Right ventricle myocardium inferior (tissue), 1 donor: ENCODE measurements around the gene SLC25A41. TPM values are rescaled to one million over a fixed set of nuclear protein-coding genes. Genes with fewer than 3 reads are reported as not detected.

Experiments used
- ATAC-seq: fragments of 200-7000 bp; cut with Tn5 transposase; one replicate; pipeline ENCODE4 v1.9.1; 2020; ENCODE audit warnings: mild to moderate bottlenecking, moderate library complexity
- DNase-seq: peaks from one replicate; pipeline ENCODE4 v3.0.0; 2021; ENCODE audit errors: missing footprints
- intact Hi-C: fragments of 100-400 bp; cut with DNase I; formaldehyde crosslinking; loops from one replicate; pipeline ENCODE4 v1.11.0; 2022
- total RNA-seq: library from RNA; stranded (reverse); fragmentation: NEBNext Ultra II Directional; extraction: Animal tissue kit (Norgen Biotek cat#: 25700); gene quantifications from one replicate; pipeline ENCODE4 v1.2.1, GENCODE V29; 2021
- donor health status: DM: no; HTN: yes; CAD: no; lungs with severe emphysema.

Gene SLC25A41
- total RNA-seq, 1 donor from 2014 or later: 0.16 TPM

GRCh38 chr19:6464070-6464873, 30.7 kb upstream of the SLC25A41 start, which contains the start of gene CRB3:
Gene CRB3, plus strand, starts transcription at chr19:6464271. Its CDS starts 431 bp downstream, at chr19:6464702.
- intact Hi-C loops: no loop called here
- DNase-seq (no peak), ATAC-seq (no peak)

DNA sequence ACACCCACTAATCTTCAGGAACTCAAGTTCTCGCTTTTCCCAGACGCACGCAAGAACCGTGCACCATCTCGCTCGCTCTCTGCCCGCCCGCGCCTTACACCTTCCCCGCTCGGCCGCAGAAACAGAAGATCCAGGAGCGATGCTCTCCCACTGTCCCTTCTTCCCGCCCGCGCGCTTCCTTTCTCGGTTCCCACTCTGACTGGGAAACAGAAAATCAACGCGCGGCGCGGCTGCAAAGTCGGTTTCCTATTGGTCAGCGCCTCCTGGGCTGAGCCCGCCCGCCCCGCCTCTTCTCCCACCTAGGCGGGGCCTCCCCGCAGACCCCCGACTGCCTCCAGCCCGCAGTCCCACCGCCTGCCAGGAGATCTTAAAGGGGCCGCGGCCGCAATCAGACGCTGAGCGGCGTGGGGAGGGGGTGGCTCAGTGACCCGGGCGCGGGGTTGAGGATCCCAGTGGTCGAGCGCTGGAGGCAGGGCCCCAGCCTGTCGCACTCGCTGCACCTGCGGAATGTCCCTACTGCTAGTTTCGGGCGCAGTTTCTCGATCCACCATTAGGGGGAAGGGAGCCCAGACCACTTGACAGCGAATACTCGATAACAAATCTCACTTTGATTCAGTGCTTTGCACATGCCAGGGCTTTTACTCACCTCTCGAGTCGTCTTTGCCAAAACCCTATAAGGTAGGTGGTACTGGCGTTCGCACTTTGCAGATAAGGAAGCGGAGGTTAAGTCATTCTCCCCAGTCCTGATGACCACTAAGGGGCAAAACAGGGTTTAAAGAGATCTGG, 26.7 kb upstream of the SLC25A41 start:
- intact Hi-C loops: loop anchor here (1.0 kb wide), 1 partner anchor 35 kb away; no protein-coding TSS in a partner anchor
- ATAC-seq (peak; percentile 96), DNase-seq (peak; percentile 97)

DNA sequence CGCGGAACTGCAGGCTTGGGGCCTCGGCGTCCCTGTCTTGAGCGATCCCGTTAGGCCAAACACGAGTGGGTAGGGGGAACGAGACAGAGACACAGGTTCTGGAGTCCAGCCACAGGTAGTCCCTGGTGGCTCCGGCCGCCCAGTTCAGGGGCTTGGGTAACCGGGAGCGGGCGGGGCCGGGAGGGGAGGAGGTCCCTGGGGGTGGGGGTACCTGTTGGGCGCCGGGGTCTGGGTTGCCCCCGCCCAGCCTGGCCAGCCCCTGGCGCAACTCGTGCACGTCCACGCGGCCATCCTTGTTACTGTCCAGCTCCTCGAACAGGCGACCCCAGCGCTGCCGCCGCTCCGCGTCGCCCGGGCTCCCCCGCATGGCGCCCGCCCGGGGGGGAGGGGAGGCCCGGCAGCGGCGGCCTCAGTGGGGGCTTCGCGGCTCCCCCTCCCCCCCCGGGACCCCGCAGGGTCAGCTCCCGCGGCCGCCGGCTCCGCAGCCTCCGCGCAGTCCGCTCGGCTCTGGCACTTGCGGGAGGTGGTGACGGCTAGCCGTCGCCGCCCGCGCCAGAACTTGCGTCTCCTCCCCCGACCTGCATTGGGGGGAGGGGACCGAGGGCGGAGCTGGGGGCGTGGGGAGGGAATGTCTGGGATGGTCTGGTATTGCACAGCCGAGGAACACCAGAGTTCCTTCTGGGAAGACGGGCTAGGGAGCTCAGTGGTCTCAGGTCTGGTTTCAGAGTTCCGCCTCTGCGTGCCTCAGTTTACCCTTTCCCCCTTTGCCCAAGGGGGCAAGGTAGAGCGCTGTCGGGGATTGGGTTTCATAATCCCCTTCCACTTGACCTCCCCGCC, 25.9 kb upstream of the SLC25A41 start, which contains the start of gene SLC25A23:
Gene SLC25A23, minus strand, starts transcription at position 531 of the 837 bp plus-strand sequence. Its CDS starts 164 bp downstream, at position 367.
- ATAC-seq (peak; percentile 80), DNase-seq (no peak)
- intact Hi-C loops: loop anchor here (1.0 kb wide), 1 partner anchor 34 kb away; no protein-coding TSS in a partner anchor

GRCh38 chr19:6458695-6459261, 25.2 kb upstream of the SLC25A41 start:
- intact Hi-C loops: no loop called here
- DNase-seq (no peak), ATAC-seq (no peak)

GRCh38 chr19:6457958-6458694, 24.6 kb upstream of the SLC25A41 start:
- ATAC-seq (no peak), DNase-seq (no peak)
- intact Hi-C loops: no loop called here

GRCh38 chr19:6455924-6456323, 22.4 kb upstream of the SLC25A41 start:
- ATAC-seq (no peak), DNase-seq (no peak)
- intact Hi-C loops: no loop called here

DNA sequence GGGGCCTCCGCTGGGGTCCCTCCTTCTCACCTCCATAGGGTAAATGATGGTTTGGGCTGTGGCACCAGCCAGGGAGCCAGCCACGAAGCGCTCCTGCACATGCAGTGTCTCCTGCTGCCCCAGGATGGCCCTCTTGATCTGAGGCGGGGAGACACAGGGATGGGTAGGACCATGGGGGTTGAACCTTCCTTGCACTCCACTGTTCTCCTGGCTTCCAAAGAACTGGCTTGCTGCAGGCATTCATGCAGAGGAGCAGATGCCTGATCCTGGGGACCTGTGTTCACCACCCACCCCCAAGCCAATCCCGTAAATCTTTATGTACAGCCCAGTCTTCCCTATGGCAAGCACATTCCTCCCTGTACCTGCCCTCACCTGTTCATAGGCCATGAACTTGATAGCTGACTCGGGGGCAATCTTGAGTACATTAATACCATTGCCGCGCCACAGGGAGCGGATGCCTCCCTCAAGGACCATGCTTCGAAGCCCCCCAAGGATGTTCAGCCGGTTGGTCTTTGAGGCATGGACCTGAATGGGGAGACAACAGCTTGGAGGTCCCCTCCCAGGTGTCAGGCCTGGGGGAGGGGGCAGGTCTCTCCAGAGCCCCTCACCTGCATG, 20.5 kb upstream of the SLC25A41 start:
- intact Hi-C loops: no loop called here
- no peak for ATAC-seq
- DNase-seq: no peak

GRCh38 chr19:6452899-6453298, 19.3 kb upstream of the SLC25A41 start:
- ATAC-seq (no peak), DNase-seq (no peak)
- intact Hi-C loops: no loop called here

DNA sequence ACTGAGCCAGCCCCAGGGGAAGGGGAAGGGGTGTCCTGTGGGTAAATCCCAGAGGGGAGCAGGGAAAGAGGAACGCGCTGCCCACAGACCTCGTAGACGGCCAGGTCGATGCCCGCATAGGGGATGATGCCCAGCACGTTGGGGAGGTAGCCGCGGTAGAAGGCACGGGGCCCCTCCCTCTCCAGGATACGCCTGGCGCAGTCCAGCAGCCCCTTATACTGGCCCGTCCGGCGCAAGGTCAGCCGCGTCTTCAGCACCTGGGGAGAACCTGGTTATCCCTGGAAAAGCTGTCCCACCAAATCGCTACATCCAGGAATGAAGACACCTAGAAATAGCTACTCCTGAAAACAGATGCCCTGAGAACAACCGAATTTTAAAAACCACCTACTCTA, 18.7 kb upstream of the SLC25A41 start:
- ATAC-seq (no peak), DNase-seq (no peak)
- intact Hi-C loops: no loop called here

DNA sequence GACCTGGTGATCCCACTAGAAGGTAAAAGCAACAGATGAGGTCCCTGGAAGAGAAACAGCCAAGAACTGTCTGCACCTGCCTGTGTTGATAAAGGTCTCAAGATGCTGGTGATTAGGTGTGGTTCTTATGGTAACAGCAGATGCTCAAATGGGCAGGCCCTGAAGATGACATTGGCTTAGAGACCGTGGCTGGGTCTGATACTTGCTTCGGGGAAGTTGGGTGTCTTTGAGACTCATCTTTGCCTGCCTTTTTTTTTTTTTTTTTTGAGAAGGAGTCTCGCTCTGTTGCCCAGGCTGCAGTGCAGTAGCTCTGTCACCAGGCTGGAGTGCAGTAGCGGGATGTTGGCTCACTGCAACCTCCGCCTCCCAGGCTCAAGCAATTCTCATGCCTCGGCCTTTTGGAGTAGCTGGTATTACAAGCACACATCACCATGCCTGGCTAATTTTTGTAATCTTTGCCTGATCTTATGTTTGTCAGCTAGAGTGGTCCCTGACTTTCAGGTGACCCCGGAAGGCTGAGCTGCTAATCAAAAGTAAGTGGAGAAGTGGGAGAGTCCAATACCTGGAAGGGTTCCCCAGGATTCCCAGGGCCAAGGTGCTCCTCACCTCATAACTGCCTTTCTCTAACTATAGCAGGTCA, 18.1 kb upstream of the SLC25A41 start:
- ATAC-seq (no peak), DNase-seq (no peak)
- intact Hi-C loops: no loop called here

GRCh38 chr19:6450166-6450565, 16.6 kb upstream of the SLC25A41 start:
- no peak for ATAC-seq
- DNase-seq: no peak
- intact Hi-C loops: no loop called here

DNA sequence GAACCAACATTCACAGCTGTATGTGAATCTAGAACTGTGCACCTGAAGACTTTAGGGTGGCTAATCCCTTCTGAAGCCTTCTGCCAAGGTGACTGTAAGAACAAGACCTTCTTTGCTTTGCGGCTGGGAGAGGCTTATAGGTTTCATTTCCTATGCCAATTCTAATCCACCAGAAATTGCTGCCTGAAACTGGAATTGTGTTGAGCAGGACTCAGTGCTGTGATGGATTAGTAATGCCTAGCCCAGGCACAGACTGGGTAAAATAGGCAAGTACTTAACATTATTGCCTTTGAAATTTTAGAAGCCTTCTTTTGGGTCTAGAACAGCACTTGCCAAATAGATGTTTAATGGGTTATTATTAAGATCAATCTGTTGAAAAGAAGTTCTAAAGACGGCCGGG, 14.5 kb upstream of the SLC25A41 start:
- ATAC-seq (no peak), DNase-seq (no peak)
- intact Hi-C loops: no loop called here

- DNase-seq (no peak), ATAC-seq (no peak)
- intact Hi-C loops: no loop called here
Measured at GRCh38 chr19:6446452-6446851, 12.9 kb upstream of the SLC25A41 start.

- intact Hi-C loops: no loop called here
- ATAC-seq (no peak), DNase-seq (no peak)
Measured at GRCh38 chr19:6443986-6444385, 10.4 kb upstream of the SLC25A41 start.

GRCh38 chr19:6442087-6442688, 8.6 kb upstream of the SLC25A41 start:
- DNase-seq: no peak
- no peak for ATAC-seq
- intact Hi-C loops: no loop called here

GRCh38 chr19:6440905-6441304, 7.3 kb upstream of the SLC25A41 start:
- intact Hi-C loops: no loop called here
- DNase-seq (no peak), ATAC-seq (no peak)

- ATAC-seq (no peak), DNase-seq (no peak)
- intact Hi-C loops: no loop called here
Measured at GRCh38 chr19:6439743-6440142, 6.2 kb upstream of the SLC25A41 start.
